Stomach (tissue), 4 donors: ENCODE measurements around the gene WFIKKN2.

ENCODE experiments used
- EP300 ChIP-seq: sonication (generic); formaldehyde crosslinking; IDR thresholded peaks from one replicate; pipeline ENCODE4 v1.6.1; 2017; ENCODE audit warnings: antibody characterized with exemption
- POLR2A ChIP-seq, 4 donors: fragments of 450-650 bp; IDR thresholded peaks; one replicate each; pipeline ENCODE4 v1.6.1; 2016; ENCODE audit warnings: antibody characterized with exemption in 4 of 4, control low read depth in 2 of 4, mild to moderate bottlenecking in 1 of 4, moderate library complexity in 1 of 4
- TF ChIP-seq, protein P1 (sequence below), 7 experiments: fragments of 450-650 bp in 4 of 7; fragments of 200-600 bp in 3 of 7; sonication (generic) in 3 of 7; IDR thresholded peaks; one replicate each; pipeline ENCODE4 v1.5.1; 2016 to 2019; ENCODE audit warnings: antibody characterized with exemption in 7 of 7, control low read depth in 2 of 7, mild to moderate bottlenecking in 1 of 7

- TF ChIP-seq EP300 (no peak), POLR2A (IDR thresholded peaks at IDR 0.05) (no peak)
- TF ChIP-seq, protein P1, sequence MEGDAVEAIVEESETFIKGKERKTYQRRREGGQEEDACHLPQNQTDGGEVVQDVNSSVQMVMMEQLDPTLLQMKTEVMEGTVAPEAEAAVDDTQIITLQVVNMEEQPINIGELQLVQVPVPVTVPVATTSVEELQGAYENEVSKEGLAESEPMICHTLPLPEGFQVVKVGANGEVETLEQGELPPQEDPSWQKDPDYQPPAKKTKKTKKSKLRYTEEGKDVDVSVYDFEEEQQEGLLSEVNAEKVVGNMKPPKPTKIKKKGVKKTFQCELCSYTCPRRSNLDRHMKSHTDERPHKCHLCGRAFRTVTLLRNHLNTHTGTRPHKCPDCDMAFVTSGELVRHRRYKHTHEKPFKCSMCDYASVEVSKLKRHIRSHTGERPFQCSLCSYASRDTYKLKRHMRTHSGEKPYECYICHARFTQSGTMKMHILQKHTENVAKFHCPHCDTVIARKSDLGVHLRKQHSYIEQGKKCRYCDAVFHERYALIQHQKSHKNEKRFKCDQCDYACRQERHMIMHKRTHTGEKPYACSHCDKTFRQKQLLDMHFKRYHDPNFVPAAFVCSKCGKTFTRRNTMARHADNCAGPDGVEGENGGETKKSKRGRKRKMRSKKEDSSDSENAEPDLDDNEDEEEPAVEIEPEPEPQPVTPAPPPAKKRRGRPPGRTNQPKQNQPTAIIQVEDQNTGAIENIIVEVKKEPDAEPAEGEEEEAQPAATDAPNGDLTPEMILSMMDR (IDR thresholded peaks at IDR 0.05): no peak
These were observed 5.0 kb upstream of the WFIKKN2 start for GRCh38 chr17:50830352-50830751.
